ENCODE measurements around the gene PARS2. TPM values are rescaled to one million over a fixed set of nuclear protein-coding genes. Genes with fewer than 3 reads are reported as not detected.

PARS2 gene
- total RNA-seq, 1 donor from 2014 or later, result 5.4 TPM

DNA sequence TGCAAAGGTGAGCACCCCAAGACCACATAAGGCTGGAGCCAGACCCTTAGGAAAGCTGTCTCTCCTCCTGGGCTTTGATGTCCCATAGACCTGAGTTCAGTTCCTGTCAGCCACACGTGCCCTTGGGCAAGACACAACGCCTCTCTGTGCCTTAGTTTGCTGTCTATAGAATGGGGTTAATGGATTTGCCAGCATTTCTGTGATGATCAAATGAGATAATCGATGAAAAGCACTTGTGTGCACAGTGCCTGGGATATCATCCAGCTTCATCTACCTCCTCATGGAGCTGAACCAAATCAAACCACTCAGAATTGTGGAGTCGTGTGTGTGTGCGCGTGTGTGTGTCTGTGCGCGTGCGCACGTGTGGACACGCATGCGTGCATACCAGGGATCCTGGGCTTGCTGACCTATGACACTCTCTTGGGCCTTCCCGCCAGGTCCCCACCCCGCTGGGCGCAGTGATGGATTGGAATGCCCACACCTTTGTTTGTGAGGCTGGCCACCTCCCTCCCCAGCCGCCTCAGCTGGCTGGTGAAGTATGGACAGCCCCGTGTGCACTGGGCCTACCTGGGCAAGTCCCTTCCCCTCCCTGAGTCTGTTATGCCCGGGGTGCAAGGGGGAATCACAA lies 31.6 kb upstream of the PARS2 start:
- Mint-ChIP-seq H3K36me3 (ENCODE audit: low read depth, unreplicated experiment) (peaks cover 3% of the 10 kb centered on the region), H3K4me1 (ENCODE audit: low read depth, unreplicated experiment) (peaks cover 9% of the 10 kb centered on the region), H3K27me3 (ENCODE audit: low read depth, unreplicated experiment) (peaks cover 9% of the 10 kb centered on the region), H3K27ac (ENCODE audit: unreplicated experiment) (no peak overlapping the region), H3K9me3 (ENCODE audit: unreplicated experiment) (peaks cover 2% of the 10 kb centered on the region), H3K4me3 (ENCODE audit: unreplicated experiment) (no peak overlapping the region)
- Histone ChIP-seq H3K4me2 (ENCODE audit: low read length) (no peak overlapping the region), H3K36me3 (ENCODE audit: insufficient read depth, low read length) (no peaks in the 10 kb centered on the region), H3K4me3 (ENCODE audit: insufficient read depth, low read depth, low read length) (no peak overlapping the region), H3K9me3 (ENCODE audit: insufficient read depth, low read depth, low read length) (peaks cover 6% of the 10 kb centered on the region), H4K20me1 (ENCODE audit: insufficient read depth, low read length) (no peaks in the 10 kb centered on the region), H3K4me1 (ENCODE audit: insufficient read depth, low read length) (no peaks in the 10 kb centered on the region), H2AFZ (ENCODE audit: low read depth, low read length) (no peak overlapping the region), H3K27ac (ENCODE audit: low read depth, low read length) (no peak overlapping the region), H3K27me3 (ENCODE audit: insufficient read depth, low read length) (peaks cover 22% of the 10 kb centered on the region), H3K79me2 (ENCODE audit: insufficient read depth, low read length) (no peaks in the 10 kb centered on the region), H3K9ac (ENCODE audit: low read length) (no peak overlapping the region)
- no peak for TF ChIP-seq EZH2 (IDR thresholded peaks at IDR 0.05; ENCODE audit: insufficient read depth, low read length)
- no peak for TF ChIP-seq CTCF (IDR thresholded peaks at IDR 0.05; ENCODE audit: insufficient read depth, low read depth, low read length)
- FAIRE-seq (no peak), DNase-seq (ENCODE audit: low read depth) (no peak)

DNA sequence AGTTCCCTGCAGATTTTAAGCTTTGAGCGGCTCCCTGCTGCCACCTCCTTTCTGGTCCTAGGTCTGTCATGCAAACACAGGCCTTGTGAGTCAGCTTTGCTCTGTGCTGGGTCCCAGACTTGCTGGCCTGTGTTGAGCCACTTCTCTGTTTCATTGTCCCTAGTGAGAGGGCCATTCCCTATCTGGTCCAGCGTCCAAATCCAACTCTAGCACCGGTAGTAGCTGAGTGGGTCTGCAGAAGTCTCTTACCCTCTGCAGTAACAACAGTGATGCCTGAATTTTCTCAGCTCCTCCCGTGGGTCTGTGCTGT lies 31.0 kb upstream of the PARS2 start:
- Histone ChIP-seq H3K36me3 (ENCODE audit: insufficient read depth, low read length) (no peaks in the 10 kb centered on the region), H3K9ac (ENCODE audit: low read length) (no peak overlapping the region), H4K20me1 (ENCODE audit: insufficient read depth, low read length) (no peaks in the 10 kb centered on the region), H3K27ac (ENCODE audit: low read depth, low read length) (no peak overlapping the region), H3K4me3 (ENCODE audit: insufficient read depth, low read depth, low read length) (no peak overlapping the region), H2AFZ (ENCODE audit: low read depth, low read length) (no peak overlapping the region), H3K27me3 (ENCODE audit: insufficient read depth, low read length) (peaks cover 16% of the 10 kb centered on the region), H3K9me3 (ENCODE audit: insufficient read depth, low read depth, low read length) (peaks cover 6% of the 10 kb centered on the region), H3K4me1 (ENCODE audit: insufficient read depth, low read length) (no peaks in the 10 kb centered on the region), H3K79me2 (ENCODE audit: insufficient read depth, low read length) (no peaks in the 10 kb centered on the region), H3K4me2 (ENCODE audit: low read length) (no peak overlapping the region)
- peaks cover 3% of the 10 kb centered on the region for H3K36me3 Mint-ChIP-seq (ENCODE audit: low read depth, unreplicated experiment)
- no peak for FAIRE-seq
- TF ChIP-seq EZH2 (IDR thresholded peaks at IDR 0.05; ENCODE audit: insufficient read depth, low read length), result no peak
- TF ChIP-seq CTCF (IDR thresholded peaks at IDR 0.05; ENCODE audit: insufficient read depth, low read depth, low read length), result no peak
- peaks cover 3% of the 10 kb centered on the region for H3K9me3 Mint-ChIP-seq (ENCODE audit: unreplicated experiment)
- no peak for DNase-seq (ENCODE audit: low read depth)
- no peak overlapping the region for H3K27ac Mint-ChIP-seq (ENCODE audit: unreplicated experiment)
- peaks cover 9% of the 10 kb centered on the region for H3K4me1 Mint-ChIP-seq (ENCODE audit: low read depth, unreplicated experiment)
- peaks cover 12% of the 10 kb centered on the region for H3K27me3 Mint-ChIP-seq (ENCODE audit: low read depth, unreplicated experiment)
- H3K4me3 Mint-ChIP-seq (ENCODE audit: unreplicated experiment), result no peak overlapping the region

Measured in astrocyte (in vitro differentiated cells and primary cell).